ENCODE measurements around the gene WNT11.

DNA sequence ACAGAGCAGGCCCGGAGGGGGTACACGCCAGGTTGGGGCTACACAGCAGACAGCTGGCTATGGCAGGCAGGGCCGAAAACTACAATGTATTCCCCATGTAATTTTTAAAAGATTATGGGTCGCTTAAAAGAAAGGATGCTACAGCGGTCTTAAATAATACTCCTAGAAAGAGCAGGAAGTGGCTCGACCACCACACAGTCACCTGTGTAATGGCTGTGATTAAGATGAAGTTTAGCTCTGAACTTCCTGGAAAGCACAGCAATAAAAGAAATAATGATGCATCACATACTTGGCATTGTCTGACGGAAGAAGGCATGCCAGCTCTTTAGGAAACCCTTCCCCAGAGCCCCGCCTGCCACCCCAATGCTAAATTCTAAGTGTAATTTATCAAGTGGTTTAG is 32.6 kb downstream of the WNT11 start:
- TF ChIP-seq CTCF (IDR thresholded peaks at IDR 0.05) (no peak), EZH2 (IDR thresholded peaks at IDR 0.05) (no peak)
